Body of pancreas (tissue), 4 donors: Measurements from ENCODE around the gene FKBP7. TPM values are rescaled to one million over a fixed set of nuclear protein-coding genes. Genes with fewer than 3 reads are reported as not detected.
A peak's percentile ranks its signal among the peaks of the same experiment; 100 is the strongest.

Experiments
- ATAC-seq: fragments of 150-250 bp; one replicate; pipeline ENCODE4 v1.9.1; 2016
- DNase-seq, 4 donors: peaks; one replicate each; pipeline ENCODE4 v3.0.0-alpha.2; 2019
- H3K27ac ChIP-seq, 4 donors: fragments of 200-600 bp; sonication (generic); 1 replicate in 3 of 4; 2 replicates in 1 of 4; pipeline versions ENCODE4 v1.5.1 to v1.6.1; 2016 to 2019; ENCODE audit warnings: mild to moderate bottlenecking in 1 of 4, mixed read lengths in 1 of 4, moderate library complexity in 1 of 4
- H3K27me3 ChIP-seq, 2 donors: fragments of 200-600 bp; sonication (generic); one replicate each; pipeline ENCODE4 v1.6.0; 2016; ENCODE audit warnings: mild to moderate bottlenecking in 1 of 2
- H3K36me3 ChIP-seq, 2 donors: fragments of 200-600 bp; sonication (generic); replicated peaks in 1 of 2; 2 replicates each; pipeline ENCODE4 v1.5.1; 2016; ENCODE audit warnings: low read depth in 2 of 2; ENCODE audit not compliant: insufficient read depth in 1 of 2
- H3K4me1 ChIP-seq: fragments of 200-600 bp; sonication (generic); one replicate; pipeline ENCODE4 v1.6.0; 2016
- H3K4me3 ChIP-seq, 2 donors: fragments of 200-600 bp; sonication (generic); 1 replicate in 1 of 2; 2 replicates in 1 of 2; pipeline ENCODE4 v1.5.1; 2016 to 2019
- H3K9me3 ChIP-seq, 3 donors: fragments of 200-600 bp; sonication (generic); 1 replicate in 2 of 3; 2 replicates in 1 of 3; pipeline ENCODE4 v1.5.1; 2016
- CTCF ChIP-seq, 7 experiments: fragments of 450-650 bp in 4 of 7; fragments of 200-600 bp in 3 of 7; sonication (generic) in 3 of 7; IDR thresholded peaks; one replicate each; pipeline ENCODE4 v1.5.1; 2016 to 2019; ENCODE audit warnings: antibody characterized with exemption in 7 of 7
- POLR2A ChIP-seq, 3 donors: fragments of 450-650 bp; IDR thresholded peaks; one replicate each; pipeline ENCODE4 v1.6.1; 2016; ENCODE audit warnings: antibody characterized with exemption in 3 of 3, mild to moderate bottlenecking in 2 of 3
- WGBS, 2 donors: methylation state at CpG; one replicate each; pipeline ENCODE4 v1.1.5; 2017; 5-methylcytosine and 5-hydroxymethylcytosine counted together
- intact Hi-C: fragments of 100-400 bp; cut with DNase I; formaldehyde crosslinking; loops from one replicate; pipeline ENCODE4 v1.15.1; 2023
- total RNA-seq, 2 donors: library from RNA; depleted of rRNA; stranded (reverse); fragments of >200 nt; gene quantifications; one replicate each; pipeline ENCODE4 v1.1.0, GENCODE V29; 2016

Gene FKBP7
- total RNA-seq, 2 donors from 2014 or later: 2.9 to 4.6 TPM

GRCh38 chr2:178452870-178453269 is 25.5 kb downstream of the FKBP7 start:
- DNase-seq (no peak), ATAC-seq (no peak)
- TF ChIP-seq POLR2A (IDR thresholded peaks at IDR 0.05) (no peak), CTCF (IDR thresholded peaks at IDR 0.05) (no peak)
- Histone ChIP-seq H3K27me3 (no peaks in the 10 kb centered on the region), H3K36me3 (no peaks in the 10 kb centered on the region), H3K4me1 (peaks cover 25% of the 10 kb centered on the region), H3K9me3 (no peaks in the 10 kb centered on the region), H3K27ac (no peak overlapping the region), H3K4me3 (no peak overlapping the region)
- WGBS, 2 donors: 53 to 54% methylated on average over 5 of the region's 5 CpGs
- intact Hi-C loops: no loop called here

GRCh38 chr2:178452334-178452733 is 26.1 kb downstream of the FKBP7 start:
- 96 to 97% methylated on average over 2 of the region's 2 CpGs for whole genome bisulfite sequencing, 2 donors
- intact Hi-C loops: no loop called here
- H3K27ac ChIP-seq: peak overlapping the region in 1 of 4 donors; percentile 100
- H3K4me3 ChIP-seq: no peak overlapping the region
- no peaks in the 10 kb centered on the region for H3K27me3 ChIP-seq
- peaks cover 25% of the 10 kb centered on the region for H3K4me1 ChIP-seq
- DNase-seq (no peak), ATAC-seq (no peak)
- no peaks in the 10 kb centered on the region for H3K9me3 ChIP-seq
- no peaks in the 10 kb centered on the region for H3K36me3 ChIP-seq
- TF ChIP-seq CTCF (IDR thresholded peaks at IDR 0.05): no peak
- TF ChIP-seq POLR2A (IDR thresholded peaks at IDR 0.05): no peak

- ATAC-seq (peak; percentile 93), DNase-seq (peak; percentile 98)
- Histone ChIP-seq H3K9me3 (no peaks in the 10 kb centered on the region), H3K36me3 (peaks cover 3 to 6% of the 10 kb centered on the region in 2 donors), H3K4me3 (peak within 1 kb of the TSS; percentile 55 to 65), H3K4me1 (peaks cover 25% of the 10 kb centered on the region), H3K27ac (peak within 1 kb of the TSS; percentile 90 to 100 (median 96)), H3K27me3 (no peaks in the 10 kb centered on the region)
- peak; percentile 96 to 97 (median 96) for TF ChIP-seq POLR2A (IDR thresholded peaks at IDR 0.05)
- peak in 4 of 7 experiments; percentile 16 to 35 (median 32) for TF ChIP-seq CTCF (IDR thresholded peaks at IDR 0.05)
- 0% methylated on average over 6 to 76 of the region's 76 CpGs for WGBS, 2 donors
- intact Hi-C loops: no loop called here
Observed at GRCh38 chr2:178450774-178451525, 27.4 kb downstream of the FKBP7 start, which contains the start of the genes PJVK and PRKRA. PJVK (plus strand) TSS chr2:178451378; CDS start chr2:178453410, 2,032 bp downstream. PRKRA (minus strand) TSS chr2:178451175; CDS start chr2:178451030, 145 bp downstream.

GRCh38 chr2:178450524-178450773 is 28.0 kb downstream of the FKBP7 start:
- Histone ChIP-seq H3K9me3 (no peaks in the 10 kb centered on the region), H3K27me3 (no peaks in the 10 kb centered on the region), H3K4me1 (peaks cover 25% of the 10 kb centered on the region), H3K4me3 (peak overlapping the region; percentile 55 to 65), H3K36me3 (peaks cover 3 to 7% of the 10 kb centered on the region in 2 donors), H3K27ac (peak overlapping the region; percentile 90 to 100 (median 96))
- TF ChIP-seq CTCF (IDR thresholded peaks at IDR 0.05): no peak
- TF ChIP-seq POLR2A (IDR thresholded peaks at IDR 0.05): no peak
- DNase-seq (peak in 2 of 4 donors; percentile 80 to 86), ATAC-seq (no peak)
- WGBS, 2 donors: 0% methylated on average over 4 to 25 of the region's 25 CpGs
- intact Hi-C loops: no loop called here
